Lower leg skin (tissue), 3 donors: Measurements from ENCODE around the gene HAND1.

Experiments
- POLR2A ChIP-seq, 2 donors: fragments of 450-650 bp; IDR thresholded peaks; one replicate each; pipeline ENCODE4 v1.6.1; 2016 to 2017; ENCODE audit warnings: antibody characterized with exemption in 2 of 2, mild to moderate bottlenecking in 1 of 2, moderate library complexity in 1 of 2
- TF ChIP-seq, protein P1 (sequence below), 3 donors: fragments of 450-650 bp; IDR thresholded peaks; one replicate each; pipeline ENCODE4 v1.5.1; 2016; ENCODE audit warnings: antibody characterized with exemption in 3 of 3, mild to moderate bottlenecking in 3 of 3, moderate library complexity in 2 of 3

DNA sequence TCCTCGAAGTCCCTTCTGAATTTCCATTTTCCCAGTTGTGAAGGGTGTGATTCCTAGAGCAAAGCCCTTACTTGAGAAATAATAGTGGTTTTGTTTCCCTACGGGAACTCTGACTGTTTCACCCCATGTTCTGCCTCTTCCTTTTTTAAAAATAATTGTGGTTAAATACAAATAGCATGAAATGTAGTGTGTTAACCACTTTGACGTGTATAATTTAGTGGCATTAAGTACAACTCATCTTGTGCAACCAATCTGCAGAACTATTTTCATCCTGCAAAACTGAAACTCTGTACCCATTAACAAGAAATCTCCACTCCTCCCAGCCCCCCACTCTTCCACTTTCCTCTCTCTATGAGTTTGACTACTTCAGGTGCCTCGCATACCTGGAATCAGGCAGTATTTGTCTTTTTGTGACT, 35.6 kb upstream of the HAND1 start:
- TF ChIP-seq, protein P1, sequence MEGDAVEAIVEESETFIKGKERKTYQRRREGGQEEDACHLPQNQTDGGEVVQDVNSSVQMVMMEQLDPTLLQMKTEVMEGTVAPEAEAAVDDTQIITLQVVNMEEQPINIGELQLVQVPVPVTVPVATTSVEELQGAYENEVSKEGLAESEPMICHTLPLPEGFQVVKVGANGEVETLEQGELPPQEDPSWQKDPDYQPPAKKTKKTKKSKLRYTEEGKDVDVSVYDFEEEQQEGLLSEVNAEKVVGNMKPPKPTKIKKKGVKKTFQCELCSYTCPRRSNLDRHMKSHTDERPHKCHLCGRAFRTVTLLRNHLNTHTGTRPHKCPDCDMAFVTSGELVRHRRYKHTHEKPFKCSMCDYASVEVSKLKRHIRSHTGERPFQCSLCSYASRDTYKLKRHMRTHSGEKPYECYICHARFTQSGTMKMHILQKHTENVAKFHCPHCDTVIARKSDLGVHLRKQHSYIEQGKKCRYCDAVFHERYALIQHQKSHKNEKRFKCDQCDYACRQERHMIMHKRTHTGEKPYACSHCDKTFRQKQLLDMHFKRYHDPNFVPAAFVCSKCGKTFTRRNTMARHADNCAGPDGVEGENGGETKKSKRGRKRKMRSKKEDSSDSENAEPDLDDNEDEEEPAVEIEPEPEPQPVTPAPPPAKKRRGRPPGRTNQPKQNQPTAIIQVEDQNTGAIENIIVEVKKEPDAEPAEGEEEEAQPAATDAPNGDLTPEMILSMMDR (IDR thresholded peaks at IDR 0.05): no peak
- no peak for TF ChIP-seq POLR2A (IDR thresholded peaks at IDR 0.05)
